Karpas-422 (cell line): ENCODE data around the gene EYS. TPM values are rescaled to one million over a fixed set of nuclear protein-coding genes. Genes with fewer than 3 reads are reported as not detected.
"Not testable (repeated sequence)": the region's sequence is repeated elsewhere in the genome, so short reads cannot be mapped to it uniquely, and the experiment has no call there.

Source experiments
- DNase-seq: peaks from one replicate; pipeline ENCODE4 v3.0.0-alpha.2; 2015
- H2AFZ ChIP-seq: fragments of 200-600 bp; sonication (generic); 2 replicates; pipeline ENCODE4 v1.6.1; 2014; ENCODE audit warnings: antibody characterized with exemption, low read length, mixed read lengths
- H3K27ac ChIP-seq: fragments of 200-600 bp; sonication (generic); 2 replicates; pipeline ENCODE4 v1.5.1; 2014; ENCODE audit warnings: mild to moderate bottlenecking, low read length, moderate library complexity
- H3K27me3 ChIP-seq: fragments of 200-600 bp; sonication (generic); 2 replicates; pipeline ENCODE4 v1.6.1; 2014; ENCODE audit warnings: low read length, mixed read lengths
- H3K36me3 ChIP-seq: fragments of 200-600 bp; sonication (generic); 2 replicates; pipeline ENCODE4 v1.6.1; 2014; ENCODE audit warnings: low read length, mixed read lengths; ENCODE audit not compliant: insufficient read depth
- H3K4me1 ChIP-seq: fragments of 200-600 bp; sonication (generic); 2 replicates; pipeline ENCODE4 v1.6.1; 2014; ENCODE audit warnings: mild to moderate bottlenecking, low read length, mixed read lengths
- H3K4me2 ChIP-seq: fragments of 200-600 bp; sonication (generic); 2 replicates; pipeline ENCODE4 v1.6.1; 2014; ENCODE audit warnings: low read length, low read depth, mild to moderate bottlenecking; ENCODE audit not compliant: poor library complexity, severe bottlenecking
- H3K4me3 ChIP-seq: fragments of 200-600 bp; sonication (generic); 2 replicates; pipeline ENCODE4 v1.5.1; 2014; ENCODE audit warnings: mild to moderate bottlenecking, antibody characterized with exemption, low read length, mixed read lengths
- H3K79me2 ChIP-seq: fragments of 200-600 bp; sonication (generic); 2 replicates; pipeline ENCODE4 v1.6.1; 2014; ENCODE audit warnings: mild to moderate bottlenecking, low read length, mixed read lengths
- H3K9ac ChIP-seq: fragments of 200-600 bp; sonication (generic); 2 replicates; pipeline ENCODE4 v1.6.0; 2014; ENCODE audit warnings: low read length
- H3K9me2 ChIP-seq: fragments of 200-600 bp; sonication (generic), shearing (Covaris generic); replicated peaks from 2 replicates; pipeline ENCODE4 v1.6.0; 2014; ENCODE audit warnings: mild to moderate bottlenecking, low read length, moderate library complexity; ENCODE audit not compliant: insufficient read depth
- H3K9me3 ChIP-seq: fragments of 300-700, 200-600 bp; sonication (generic); 2 replicates; pipeline ENCODE4 v1.6.1; 2014; ENCODE audit warnings: low read length, mixed read lengths
- H4K20me1 ChIP-seq: fragments of 200-600 bp; sonication (generic); 2 replicates; pipeline ENCODE4 v1.6.1; 2014; ENCODE audit warnings: mild to moderate bottlenecking, antibody characterized with exemption, low read length, low read depth; ENCODE audit not compliant: insufficient read depth
- total RNA-seq: library from RNA; depleted of rRNA; stranded (reverse); fragments of >200 nt; shearing (Covaris generic); gene quantifications from 2 replicates; pipeline ENCODE4 v1.2.3, GENCODE V29; 2014; ENCODE audit warnings: low replicate concordance

Gene EYS
- total RNA-seq, 1 experiment from 2014 or later = not detected

GRCh38 chr6:63745784-63746183 lies 1961.2 kb downstream of the EYS start:
- Histone ChIP-seq H3K36me3 (no peaks in the 10 kb centered on the region), H3K27me3 (no peaks in the 10 kb centered on the region), H3K27ac (no peak overlapping the region), H4K20me1 (no peaks in the 10 kb centered on the region), H3K79me2 (no peaks in the 10 kb centered on the region), H2AFZ (no peak overlapping the region), H3K4me3 (no peak overlapping the region), H3K9me3 (no peaks in the 10 kb centered on the region), H3K4me2 (no peak overlapping the region), H3K9me2 (no peaks in the 10 kb centered on the region), H3K9ac (no peak overlapping the region), H3K4me1 (no peaks in the 10 kb centered on the region)
- DNase-seq = no peak

DNA sequence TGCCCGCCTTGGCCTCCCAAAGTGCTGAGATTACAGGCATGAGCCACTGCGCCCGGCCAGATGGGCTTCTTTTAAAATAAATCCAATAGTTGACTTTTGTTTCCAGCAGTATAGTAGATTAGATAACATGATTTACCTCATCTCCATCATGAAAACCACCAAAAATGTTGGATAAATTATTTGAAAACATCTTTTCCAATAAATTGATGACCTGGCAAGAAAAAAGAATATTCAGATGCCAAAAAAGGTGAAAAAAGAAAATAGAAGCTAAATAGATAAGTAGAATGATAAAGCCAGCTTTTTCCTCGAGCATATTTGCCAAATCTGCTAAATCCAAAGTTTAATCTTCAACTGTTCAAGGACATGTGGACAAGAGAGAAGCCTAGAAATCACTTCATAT lies 1962.2 kb downstream of the EYS start:
- H3K4me1 ChIP-seq = no peaks in the 10 kb centered on the region
- DNase-seq = no peak
- no peaks in the 10 kb centered on the region for H3K79me2 ChIP-seq
- H3K9me2 ChIP-seq = no peaks in the 10 kb centered on the region
- no peak overlapping the region for H3K4me2 ChIP-seq
- H4K20me1 ChIP-seq = no peaks in the 10 kb centered on the region
- no peaks in the 10 kb centered on the region for H3K36me3 ChIP-seq
- no peak overlapping the region for H3K27ac ChIP-seq
- H2AFZ ChIP-seq = no peak overlapping the region
- H3K27me3 ChIP-seq = no peaks in the 10 kb centered on the region
- H3K9me3 ChIP-seq = no peaks in the 10 kb centered on the region
- H3K9ac ChIP-seq = no peak overlapping the region
- H3K4me3 ChIP-seq = no peak overlapping the region

GRCh38 chr6:63743691-63744090 lies 1963.3 kb downstream of the EYS start:
- H3K4me2 ChIP-seq = no peak overlapping the region
- no peaks in the 10 kb centered on the region for H3K27me3 ChIP-seq
- H2AFZ ChIP-seq = no peak overlapping the region
- H3K4me3 ChIP-seq = no peak overlapping the region
- no peaks in the 10 kb centered on the region for H3K9me3 ChIP-seq
- H3K36me3 ChIP-seq = no peaks in the 10 kb centered on the region
- no peaks in the 10 kb centered on the region for H3K9me2 ChIP-seq
- no peaks in the 10 kb centered on the region for H3K79me2 ChIP-seq
- H3K4me1 ChIP-seq = no peaks in the 10 kb centered on the region
- no peaks in the 10 kb centered on the region for H4K20me1 ChIP-seq
- no peak overlapping the region for H3K9ac ChIP-seq
- DNase-seq = no peak
- H3K27ac ChIP-seq = no peak overlapping the region

DNA sequence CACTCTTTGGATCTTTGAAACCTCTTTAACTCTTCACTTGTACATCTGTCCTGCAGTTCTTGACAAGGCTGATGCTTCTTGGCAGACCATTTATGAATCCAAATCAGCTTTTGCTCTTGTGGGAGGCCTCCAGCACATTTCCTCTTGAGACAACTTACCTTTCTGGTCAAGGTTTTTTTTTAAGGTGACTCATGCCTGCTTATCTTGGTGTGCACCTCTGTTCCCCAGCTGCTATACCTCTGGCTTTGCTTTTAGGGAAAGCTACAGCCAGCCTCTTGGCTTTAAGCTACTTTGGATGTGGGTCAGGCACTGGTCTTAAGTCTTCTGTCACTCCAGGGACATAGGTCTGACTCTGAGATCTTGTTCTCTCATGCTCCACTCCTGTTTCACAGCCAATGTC lies 1965.0 kb downstream of the EYS start:
- H3K27me3 ChIP-seq = no peaks in the 10 kb centered on the region
- H3K4me1 ChIP-seq = no peaks in the 10 kb centered on the region
- no peaks in the 10 kb centered on the region for H3K9me3 ChIP-seq
- H3K36me3 ChIP-seq = no peaks in the 10 kb centered on the region
- DNase-seq = no peak
- no peak overlapping the region for H2AFZ ChIP-seq
- no peaks in the 10 kb centered on the region for H3K9me2 ChIP-seq
- no peaks in the 10 kb centered on the region for H4K20me1 ChIP-seq
- H3K79me2 ChIP-seq = no peaks in the 10 kb centered on the region
- no peak overlapping the region for H3K9ac ChIP-seq
- H3K4me2 ChIP-seq = no peak overlapping the region
- H3K4me3 ChIP-seq = no peak overlapping the region
- H3K27ac ChIP-seq = no peak overlapping the region

- Histone ChIP-seq H3K27ac (no peak overlapping the region), H3K79me2 (no peaks in the 10 kb centered on the region), H3K9me3 (0 out of 2 replicates have a peak, but pooled peaks cover under 1% of the 10 kb centered on the region), H2AFZ (no peak overlapping the region), H3K36me3 (no peaks in the 10 kb centered on the region), H3K9me2 (no peaks in the 10 kb centered on the region), H3K9ac (no peak overlapping the region), H3K27me3 (no peaks in the 10 kb centered on the region), H3K4me2 (no peak overlapping the region), H3K4me3 (no peak overlapping the region), H3K4me1 (no peaks in the 10 kb centered on the region), H4K20me1 (no peaks in the 10 kb centered on the region)
- no peak for DNase-seq
Observed at GRCh38 chr6:63740709-63741108, 1966.3 kb downstream of the EYS start.

DNA sequence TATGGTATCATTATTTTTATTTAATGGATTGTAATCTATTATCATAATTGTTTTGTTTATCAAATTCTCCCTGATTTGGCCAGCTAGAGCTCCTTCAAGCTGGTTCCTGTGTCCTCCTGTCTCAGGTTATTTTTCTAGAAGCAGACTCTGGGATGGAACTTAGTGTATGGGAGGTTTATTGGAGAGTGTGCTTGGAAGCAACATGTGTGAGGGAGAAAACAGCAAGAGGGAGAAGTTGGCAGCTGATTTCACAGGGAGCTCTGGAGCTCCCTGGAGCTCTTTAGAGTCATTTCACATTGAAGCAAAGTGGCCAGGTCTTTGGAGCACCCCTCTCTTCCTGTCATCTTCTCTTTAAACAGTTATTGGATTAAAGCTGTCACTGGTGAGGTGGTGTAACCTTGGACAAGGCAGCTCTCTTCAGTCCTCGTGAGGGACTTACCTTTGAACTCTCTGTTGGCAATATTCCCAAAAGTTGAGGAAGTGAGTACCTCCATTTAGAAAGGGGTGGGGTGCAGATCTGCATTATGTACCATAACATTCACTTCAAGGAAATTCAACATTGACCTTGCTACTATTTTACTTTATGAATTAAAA lies 1967.8 kb downstream of the EYS start:
- no peaks in the 10 kb centered on the region for H3K4me1 ChIP-seq
- H3K4me2 ChIP-seq = no peak overlapping the region
- H3K9me2 ChIP-seq = no peaks in the 10 kb centered on the region
- H2AFZ ChIP-seq = no peak overlapping the region
- H3K9me3 ChIP-seq = 0 out of 2 replicates have a peak, but pooled peaks cover 2% of the 10 kb centered on the region
- H3K4me3 ChIP-seq = no peak overlapping the region
- H3K36me3 ChIP-seq = 0 out of 2 replicates have a peak, but pooled peaks cover 3% of the 10 kb centered on the region
- no peaks in the 10 kb centered on the region for H4K20me1 ChIP-seq
- no peak overlapping the region for H3K27ac ChIP-seq
- H3K9ac ChIP-seq = no peak overlapping the region
- H3K79me2 ChIP-seq = no peaks in the 10 kb centered on the region
- DNase-seq = no peak
- H3K27me3 ChIP-seq = no peaks in the 10 kb centered on the region

GRCh38 chr6:63738190-63738589 lies 1968.8 kb downstream of the EYS start:
- H3K4me2 ChIP-seq = not testable (repeated sequence)

DNA sequence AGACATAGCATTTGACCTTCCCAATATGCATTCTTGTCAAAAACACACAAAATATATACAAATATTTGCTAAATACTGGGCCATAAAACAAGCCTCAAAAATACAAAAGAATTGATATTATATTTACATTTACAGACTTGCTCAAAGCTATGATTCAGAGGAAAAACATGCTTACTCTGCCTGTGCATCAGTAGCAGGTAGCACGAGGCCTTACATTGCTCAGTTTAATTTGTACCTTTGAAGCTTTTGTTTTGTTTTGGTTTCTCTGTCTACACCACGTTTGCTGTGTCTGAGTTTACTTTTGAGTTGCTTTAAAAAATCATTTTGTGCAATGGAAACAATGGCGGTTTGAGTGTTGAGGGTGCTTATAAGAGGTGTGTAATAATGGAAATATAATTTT lies 1972.1 kb downstream of the EYS start:
- Histone ChIP-seq H3K79me2 (no peaks in the 10 kb centered on the region), H3K36me3 (0 out of 2 replicates have a peak, but pooled peaks cover 3% of the 10 kb centered on the region), H3K9ac (no peak overlapping the region), H3K27me3 (no peaks in the 10 kb centered on the region), H3K4me1 (no peaks in the 10 kb centered on the region), H3K9me2 (no peaks in the 10 kb centered on the region), H4K20me1 (no peaks in the 10 kb centered on the region), H3K27ac (no peak overlapping the region), H3K4me3 (no peak overlapping the region), H3K4me2 (no peak overlapping the region), H2AFZ (no peak overlapping the region), H3K9me3 (0 out of 2 replicates have a peak, but pooled peaks cover 2% of the 10 kb centered on the region)
- no peak for DNase-seq

More at GRCh38 chr6:63738190-63738589, 1968.8 kb downstream of the EYS start:
- not testable (repeated sequence) for H3K27me3 ChIP-seq, H3K79me2 ChIP-seq, H3K4me1 ChIP-seq, H2AFZ ChIP-seq, DNase-seq, H3K9ac ChIP-seq, H3K9me3 ChIP-seq, H3K27ac ChIP-seq, H3K36me3 ChIP-seq, H3K4me3 ChIP-seq, H4K20me1 ChIP-seq, H3K9me2 ChIP-seq
